ENCODE results near the gene NGRN. TPM values are rescaled to one million over a fixed set of nuclear protein-coding genes. Genes with fewer than 3 reads are reported as not detected.
"Not testable (repeated sequence)": the region's sequence is repeated elsewhere in the genome, so short reads cannot be mapped to it uniquely, and the experiment has no call there.

Gene NGRN
- total RNA-seq, 1 donor from 2014 or later = 114 TPM

- Histone ChIP-seq H3K4me3 (ENCODE audit: low read depth, low read length) (no peak overlapping the region), H3K27me3 (ENCODE audit: control insufficient read depth, insufficient read depth, low read length) (no peaks in the 10 kb centered on the region), H3K36me3 (ENCODE audit: control insufficient read depth, insufficient read depth, low read length) (no peaks in the 10 kb centered on the region)
- FAIRE-seq (no peak), DNase-seq (ENCODE audit: low read depth) (no peak)
- TF ChIP-seq CTCF (IDR thresholded peaks at IDR 0.05; ENCODE audit: insufficient read depth, low read length, severe bottlenecking) = no peak
Observed at GRCh38 chr15:90294159-90294558, 28.7 kb downstream of the NGRN start.

- H3K27me3 ChIP-seq (ENCODE audit: control insufficient read depth, insufficient read depth, low read length) = no peaks in the 10 kb centered on the region
- FAIRE-seq (no peak), DNase-seq (ENCODE audit: low read depth) (no peak)
- TF ChIP-seq CTCF (IDR thresholded peaks at IDR 0.05; ENCODE audit: insufficient read depth, low read length, severe bottlenecking) = no peak
- H3K4me3 ChIP-seq (ENCODE audit: low read depth, low read length) = no peak overlapping the region
- no peaks in the 10 kb centered on the region for H3K36me3 ChIP-seq (ENCODE audit: control insufficient read depth, insufficient read depth, low read length)
Observed at GRCh38 chr15:90294601-90295269, 29.3 kb downstream of the NGRN start.

- DNase-seq (ENCODE audit: low read depth) = no peak
- no peaks in the 10 kb centered on the region for H3K27me3 ChIP-seq (ENCODE audit: control insufficient read depth, insufficient read depth, low read length)
- TF ChIP-seq CTCF (IDR thresholded peaks at IDR 0.05; ENCODE audit: insufficient read depth, low read length, severe bottlenecking) = no peak
- no peak overlapping the region for H3K4me3 ChIP-seq (ENCODE audit: low read depth, low read length)
- FAIRE-seq = no peak
- H3K36me3 ChIP-seq (ENCODE audit: control insufficient read depth, insufficient read depth, low read length) = no peaks in the 10 kb centered on the region
Observed at GRCh38 chr15:90295270-90295648, 29.8 kb downstream of the NGRN start.

- not testable (repeated sequence) for H3K36me3 ChIP-seq (ENCODE audit: control insufficient read depth, insufficient read depth, low read length); H3K4me3 ChIP-seq (ENCODE audit: low read depth, low read length); H3K27me3 ChIP-seq (ENCODE audit: control insufficient read depth, insufficient read depth, low read length); DNase-seq (ENCODE audit: low read depth); FAIRE-seq
Observed at GRCh38 chr15:90296316-90296884, 30.9 kb downstream of the NGRN start.

GRCh38 chr15:90297021-90297420, 31.5 kb downstream of the NGRN start:
- DNase-seq (ENCODE audit: low read depth) (no peak), FAIRE-seq (no peak)
- H3K27me3 ChIP-seq (ENCODE audit: control insufficient read depth, insufficient read depth, low read length) = no peaks in the 10 kb centered on the region
- no peak for TF ChIP-seq CTCF (IDR thresholded peaks at IDR 0.05; ENCODE audit: insufficient read depth, low read length, severe bottlenecking)
- no peak overlapping the region for H3K4me3 ChIP-seq (ENCODE audit: low read depth, low read length)
- no peaks in the 10 kb centered on the region for H3K36me3 ChIP-seq (ENCODE audit: control insufficient read depth, insufficient read depth, low read length)

GRCh38 chr15:90300541-90300940, 35.1 kb downstream of the NGRN start:
- FAIRE-seq = no peak
- no peak for DNase-seq (ENCODE audit: low read depth)
- Histone ChIP-seq H3K36me3 (ENCODE audit: control insufficient read depth, insufficient read depth, low read length) (no peaks in the 10 kb centered on the region), H3K4me3 (ENCODE audit: low read depth, low read length) (no peak overlapping the region), H3K27me3 (ENCODE audit: control insufficient read depth, insufficient read depth, low read length) (no peaks in the 10 kb centered on the region)
- no peak for TF ChIP-seq CTCF (IDR thresholded peaks at IDR 0.05; ENCODE audit: insufficient read depth, low read length, severe bottlenecking)

Measured in bronchial epithelial cell (primary cell).